GM19468 (cell line): ENCODE data around the gene CIROP.
"Not testable (repeated sequence)": the region's sequence is repeated elsewhere in the genome, so short reads cannot be mapped to it uniquely, and the experiment has no call there.

Experiments
- ATAC-seq: cut with Tn5 transposase; IDR thresholded peaks from one replicate; pipeline ENCODE4 v1.9.1; 2021; ENCODE audit warnings: mild to moderate bottlenecking, moderate library complexity, moderate number of reproducible peaks; ENCODE audit not compliant: unreplicated experiment; ENCODE audit errors: extremely low read depth

Gene CIROP

GRCh38 chr14:23117371-23118020 is 12.7 kb upstream of the CIROP start:
- ATAC-seq: no peak

GRCh38 chr14:23115918-23116317 is 11.1 kb upstream of the CIROP start:
- ATAC-seq: no peak

GRCh38 chr14:23115039-23115731 is 10.4 kb upstream of the CIROP start:
- no peak for ATAC-seq

- no peak for ATAC-seq
Measured at GRCh38 chr14:23114669-23115038, 9.9 kb upstream of the CIROP start.

GRCh38 chr14:23114120-23114458 is 9.3 kb upstream of the CIROP start:
- ATAC-seq: no peak

GRCh38 chr14:23113431-23114119 is 8.8 kb upstream of the CIROP start:
- ATAC-seq: no peak

GRCh38 chr14:23112359-23113178 is 7.8 kb upstream of the CIROP start:
- no peak for ATAC-seq

GRCh38 chr14:23110579-23111365 is 6.0 kb upstream of the CIROP start:
- no peak for ATAC-seq

GRCh38 chr14:23109769-23110168 is 5.0 kb upstream of the CIROP start:
- no peak for ATAC-seq

GRCh38 chr14:23108169-23108568 is 3.4 kb upstream of the CIROP start:
- ATAC-seq: not testable (repeated sequence)

- ATAC-seq: not testable (repeated sequence)
Measured at GRCh38 chr14:23107620-23108019, 2.8 kb upstream of the CIROP start.

- ATAC-seq: no peak
Measured at GRCh38 chr14:23106747-23107045, 1.9 kb upstream of the CIROP start.

- ATAC-seq: no peak
Measured at GRCh38 chr14:23105348-23105824, 597 bp upstream of the CIROP start.

- no peak for ATAC-seq
Measured at GRCh38 chr14:23104070-23104590, 659 bp downstream of the CIROP start.

- no peak for ATAC-seq
Measured at GRCh38 chr14:23103581-23103980, 1.2 kb downstream of the CIROP start.

GRCh38 chr14:23102801-23103200 is 2.0 kb downstream of the CIROP start:
- no peak for ATAC-seq

GRCh38 chr14:23101986-23102625 is 2.7 kb downstream of the CIROP start:
- no peak for ATAC-seq

- ATAC-seq: no peak
Measured at GRCh38 chr14:23101213-23101970, 3.4 kb downstream of the CIROP start.
